ENCODE measurements around the gene SMIM9. TPM values are rescaled to one million over a fixed set of nuclear protein-coding genes. Genes with fewer than 3 reads are reported as not detected.

The SMIM9 gene
- total RNA-seq, 6 experiments from 2014 or later, result not detected

GRCh38 chrX:154812341-154813101 is 21.9 kb downstream of the SMIM9 start:
- H3K27me3 Mint-ChIP-seq (ENCODE audit: insufficient read depth), result peaks cover 10% of the 10 kb centered on the region
- no peaks in the 10 kb centered on the region for H3K4me1 Mint-ChIP-seq (ENCODE audit: low read depth)
- H3K27ac Mint-ChIP-seq, result no peak overlapping the region
- no peaks in the 10 kb centered on the region for H3K36me3 Mint-ChIP-seq (ENCODE audit: low read depth)
- DNase-seq, result no peak
- TF ChIP-seq CTCF (IDR thresholded peaks at IDR 0.05), result no peak
- H3K9me3 Mint-ChIP-seq, result no peaks in the 10 kb centered on the region
- H3K4me3 Mint-ChIP-seq, result no peak overlapping the region

DNA sequence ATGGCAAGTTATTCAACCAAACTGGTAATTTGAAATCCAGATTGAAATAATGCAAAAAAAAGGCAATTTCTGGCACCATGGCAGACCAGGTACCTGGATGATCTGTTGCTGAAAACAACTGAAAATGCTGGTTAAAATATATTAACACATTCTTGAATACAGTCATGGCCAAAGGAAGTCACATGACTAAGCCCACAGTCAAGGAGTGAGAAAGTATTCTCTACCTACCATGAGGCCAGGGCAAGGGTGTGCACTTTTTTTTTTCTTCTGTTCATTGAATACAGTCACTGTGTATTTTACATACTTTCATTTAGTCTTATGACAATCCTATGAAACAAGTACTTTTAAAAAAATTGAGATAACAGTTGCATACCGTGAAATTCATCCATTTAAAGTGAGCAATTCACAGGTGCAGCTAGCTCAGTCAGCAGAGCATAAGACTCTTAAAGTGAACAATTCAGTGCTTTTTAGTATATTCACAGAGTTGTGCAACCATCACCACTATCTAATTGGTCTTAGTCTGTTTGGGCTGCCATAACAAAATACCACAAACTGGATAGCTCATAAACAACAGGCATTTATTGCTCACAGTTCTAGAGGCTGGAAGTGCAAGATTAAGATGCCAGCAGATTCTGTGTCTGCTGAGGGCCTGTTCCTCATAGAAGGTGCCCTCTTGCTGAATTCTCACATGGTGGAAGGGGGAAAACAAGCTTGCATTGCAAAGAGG is 24.4 kb downstream of the SMIM9 start:
- Mint-ChIP-seq H3K27me3 (ENCODE audit: insufficient read depth) (peaks cover 10% of the 10 kb centered on the region), H3K9me3 (no peaks in the 10 kb centered on the region), H3K36me3 (ENCODE audit: low read depth) (no peaks in the 10 kb centered on the region), H3K27ac (no peak overlapping the region), H3K4me3 (no peak overlapping the region), H3K4me1 (ENCODE audit: low read depth) (peaks cover 6% of the 10 kb centered on the region; the same call in 1 of the 2 replicates)
- TF ChIP-seq CTCF (IDR thresholded peaks at IDR 0.05), result no peak
- DNase-seq, result no peak

DNA sequence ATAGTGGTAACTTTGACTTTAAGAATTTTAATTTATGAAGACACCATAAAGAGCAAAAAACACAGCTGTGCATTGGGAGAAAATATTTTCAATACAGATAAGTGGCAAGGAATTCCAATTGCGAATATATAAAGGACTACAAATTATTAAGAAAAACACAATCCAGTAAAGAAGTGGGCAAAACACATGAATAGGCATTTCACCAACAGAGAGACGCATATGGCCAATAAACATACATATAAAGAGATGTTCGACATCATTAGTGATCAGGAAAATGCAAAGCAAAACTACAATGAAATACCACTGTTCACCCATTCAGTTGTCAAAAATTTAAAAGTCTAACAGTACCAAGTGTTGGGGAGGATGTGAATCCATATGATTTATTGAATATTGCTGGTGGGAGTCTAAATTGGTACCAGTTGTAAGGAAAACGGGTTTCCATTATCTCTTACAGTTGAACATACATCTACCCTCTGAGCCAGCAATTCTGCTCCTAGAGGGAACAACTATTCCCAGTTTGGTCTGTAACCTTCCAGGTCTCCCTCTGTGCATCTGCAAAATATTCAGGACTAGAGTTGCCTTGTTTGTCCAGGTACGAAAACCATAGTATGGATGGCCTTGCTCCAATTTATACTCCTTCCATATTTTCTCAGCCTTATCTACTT is 27.5 kb downstream of the SMIM9 start:
- Mint-ChIP-seq H3K36me3 (ENCODE audit: low read depth) (no peaks in the 10 kb centered on the region), H3K4me1 (ENCODE audit: low read depth) (peaks cover 15% of the 10 kb centered on the region), H3K27me3 (ENCODE audit: insufficient read depth) (peaks cover 7% of the 10 kb centered on the region), H3K4me3 (no peak overlapping the region), H3K27ac (no peak overlapping the region), H3K9me3 (no peaks in the 10 kb centered on the region)
- no peak for DNase-seq
- TF ChIP-seq CTCF (IDR thresholded peaks at IDR 0.05), result no peak

GRCh38 chrX:154805696-154806091 is 28.8 kb downstream of the SMIM9 start:
- no peak for TF ChIP-seq CTCF (IDR thresholded peaks at IDR 0.05)
- Mint-ChIP-seq H3K4me3 (peak overlapping the region; percentile 89), H3K4me1 (ENCODE audit: low read depth) (peaks cover 20% of the 10 kb centered on the region), H3K27me3 (ENCODE audit: insufficient read depth) (peaks cover 6% of the 10 kb centered on the region), H3K9me3 (no peaks in the 10 kb centered on the region), H3K36me3 (ENCODE audit: low read depth) (no peaks in the 10 kb centered on the region), H3K27ac (peak overlapping the region; percentile 70)
- DNase-seq, result no peak

- Mint-ChIP-seq H3K27me3 (ENCODE audit: insufficient read depth) (peaks cover 6% of the 10 kb centered on the region), H3K36me3 (ENCODE audit: low read depth) (no peaks in the 10 kb centered on the region), H3K4me1 (ENCODE audit: low read depth) (peaks cover 25% of the 10 kb centered on the region), H3K27ac (peak within 1 kb of the TSS; percentile 70), H3K9me3 (no peaks in the 10 kb centered on the region), H3K4me3 (peak within 1 kb of the TSS; percentile 89)
- TF ChIP-seq CTCF (IDR thresholded peaks at IDR 0.05), result no peak
- peak; percentile 50 for DNase-seq
These were observed 29.3 kb downstream of the SMIM9 start, which contains the start of gene MPP1 for GRCh38 chrX:154804957-154805695. TSS of gene MPP1 (minus strand) at chrX:154805485. CDS start at chrX:154805373, 112 bp downstream.

Data from HFFc6 (cell line).